GM19395 (cell line): ENCODE measurements around the gene ZNF830.
A peak's percentile ranks its signal among the peaks of the same experiment; 100 is the strongest.
"Not testable (repeated sequence)": the region's sequence is repeated elsewhere in the genome, so short reads cannot be mapped to it uniquely, and the experiment has no call there.

Source experiments
- ATAC-seq: cut with Tn5 transposase; IDR thresholded peaks from one replicate; pipeline ENCODE4 v1.9.1; 2021; ENCODE audit warnings: mild to moderate bottlenecking, moderate library complexity; ENCODE audit not compliant: unreplicated experiment

The ZNF830 gene, protein sequence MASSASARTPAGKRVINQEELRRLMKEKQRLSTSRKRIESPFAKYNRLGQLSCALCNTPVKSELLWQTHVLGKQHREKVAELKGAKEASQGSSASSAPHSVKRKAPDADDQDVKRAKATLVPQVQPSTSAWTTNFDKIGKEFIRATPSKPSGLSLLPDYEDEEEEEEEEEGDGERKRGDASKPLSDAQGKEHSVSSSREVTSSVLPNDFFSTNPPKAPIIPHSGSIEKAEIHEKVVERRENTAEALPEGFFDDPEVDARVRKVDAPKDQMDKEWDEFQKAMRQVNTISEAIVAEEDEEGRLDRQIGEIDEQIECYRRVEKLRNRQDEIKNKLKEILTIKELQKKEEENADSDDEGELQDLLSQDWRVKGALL

GRCh38 chr17:34961093-34961911 is at the start of gene ZNF830, which contains the start of gene CCT6B:
TSS of gene ZNF830 (plus strand) at chr17:34961540. CDS start at chr17:34961567, 27 bp downstream.
TSS of gene CCT6B (minus strand) at chr17:34961460. CDS start at chr17:34961393, 67 bp downstream.
- peak; percentile 95 for ATAC-seq

GRCh38 chr17:34913001-34913400 is 48.3 kb upstream of the ZNF830 start:
- ATAC-seq = no peak

DNA sequence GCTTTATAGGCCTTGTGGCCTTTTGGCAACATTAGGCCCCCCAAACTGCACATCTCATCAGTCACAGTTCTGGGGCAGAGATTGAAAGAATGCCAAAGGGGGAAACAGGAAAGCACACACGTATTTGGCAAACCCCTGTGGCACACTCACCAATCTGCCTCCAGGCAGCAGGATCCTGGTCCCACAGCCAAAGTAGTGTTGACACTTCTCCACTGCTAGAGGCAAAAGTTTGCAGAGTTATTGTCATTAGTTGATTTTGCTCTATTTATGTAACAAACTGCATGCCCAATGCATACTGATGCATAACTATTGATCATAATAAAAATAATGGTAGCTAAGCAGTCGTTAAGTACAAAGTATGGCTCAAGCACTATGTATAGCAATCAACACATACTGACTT is 45.2 kb upstream of the ZNF830 start:
- ATAC-seq = no peak

DNA sequence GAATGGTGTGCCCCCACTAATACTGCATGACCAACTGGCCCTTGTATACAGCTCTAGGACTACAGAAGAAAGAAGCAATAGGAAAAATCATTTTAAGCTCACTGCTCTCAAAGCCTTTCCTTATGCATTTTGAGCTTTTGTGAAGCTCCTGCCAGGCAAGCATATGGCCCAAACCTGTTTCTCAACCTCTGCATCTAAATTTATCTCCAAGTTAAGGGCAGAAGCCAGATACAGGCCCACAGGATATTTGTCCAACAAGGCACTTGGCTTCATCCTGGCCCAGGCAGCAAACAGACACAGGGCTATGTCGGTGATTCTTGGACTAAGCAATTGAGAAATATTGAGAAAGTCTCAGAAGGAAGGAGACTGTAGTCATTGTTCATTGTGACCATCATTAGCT is 44.0 kb upstream of the ZNF830 start:
- ATAC-seq = no peak

GRCh38 chr17:34920676-34921075 is 40.7 kb upstream of the ZNF830 start:
- ATAC-seq = no peak

DNA sequence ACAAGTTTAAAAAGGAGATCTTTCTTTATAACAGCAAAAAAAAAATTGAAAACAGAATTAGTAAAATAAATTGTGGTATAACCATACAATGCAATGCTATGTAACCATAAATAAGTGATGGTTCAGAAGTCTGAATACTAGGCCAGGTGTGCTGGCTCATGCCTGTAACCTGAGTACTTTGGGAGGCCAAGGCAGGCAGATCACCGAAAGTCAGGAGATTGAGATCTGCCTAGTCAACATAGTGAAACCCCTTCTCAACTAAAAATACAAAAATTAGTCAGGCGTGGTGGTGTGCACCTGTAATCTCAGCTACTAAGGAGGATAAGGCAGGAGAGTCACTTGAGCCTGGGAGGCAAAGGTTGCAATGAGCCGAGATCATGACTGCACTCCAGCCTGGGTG is 34.7 kb upstream of the ZNF830 start:
- no peak for ATAC-seq

- ATAC-seq = no peak
These were observed 31.1 kb upstream of the ZNF830 start for GRCh38 chr17:34930283-34930682.

DNA sequence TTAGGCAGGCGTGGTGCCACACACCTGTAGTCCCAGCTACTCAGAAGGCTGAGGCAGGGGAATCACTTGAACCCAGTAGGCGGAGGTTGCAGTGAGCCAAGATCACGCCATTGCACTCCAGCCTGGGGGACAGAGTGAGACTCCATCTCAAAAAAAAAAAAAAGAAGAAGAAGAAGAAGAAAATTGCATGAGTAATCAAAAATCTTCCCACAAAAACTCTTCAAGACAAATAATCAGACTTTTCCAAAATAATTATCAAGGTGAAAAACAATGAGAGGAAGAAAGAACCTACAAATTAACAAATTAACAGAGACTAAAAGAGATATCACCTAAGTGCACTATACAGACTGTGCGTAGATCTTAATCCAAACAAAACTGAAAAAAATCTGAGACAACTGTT is 10.6 kb upstream of the ZNF830 start:
- ATAC-seq = not testable (repeated sequence)

- no peak for ATAC-seq
These were observed 2.9 kb upstream of the ZNF830 start for GRCh38 chr17:34958438-34958837.

DNA sequence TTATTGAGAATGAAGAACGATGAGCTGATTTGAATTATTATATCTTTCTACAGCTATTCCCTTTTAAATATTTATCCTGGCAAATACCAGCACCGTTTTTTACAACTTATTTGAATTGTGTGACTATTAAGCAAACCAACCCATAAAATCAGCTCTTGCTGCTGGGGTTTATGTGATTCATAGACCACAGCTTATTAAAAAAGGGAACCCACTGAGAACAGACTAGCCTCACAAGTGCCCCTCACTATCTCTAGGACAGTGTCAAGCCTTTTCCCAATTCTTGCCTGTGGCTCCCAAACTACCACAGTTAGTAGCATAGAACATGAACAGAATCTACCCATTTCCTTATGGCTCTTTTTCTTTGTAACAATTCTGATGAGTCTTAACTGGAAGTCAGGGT is 12.8 kb downstream of the ZNF830 start:
- ATAC-seq = no peak

- ATAC-seq = no peak
These were observed 13.8 kb downstream of the ZNF830 start for GRCh38 chr17:34974794-34975785.

- ATAC-seq = no peak
These were observed 17.8 kb downstream of the ZNF830 start for GRCh38 chr17:34979153-34979552.

GRCh38 chr17:34979650-34980352 is 18.5 kb downstream of the ZNF830 start:
- no peak for ATAC-seq

DNA sequence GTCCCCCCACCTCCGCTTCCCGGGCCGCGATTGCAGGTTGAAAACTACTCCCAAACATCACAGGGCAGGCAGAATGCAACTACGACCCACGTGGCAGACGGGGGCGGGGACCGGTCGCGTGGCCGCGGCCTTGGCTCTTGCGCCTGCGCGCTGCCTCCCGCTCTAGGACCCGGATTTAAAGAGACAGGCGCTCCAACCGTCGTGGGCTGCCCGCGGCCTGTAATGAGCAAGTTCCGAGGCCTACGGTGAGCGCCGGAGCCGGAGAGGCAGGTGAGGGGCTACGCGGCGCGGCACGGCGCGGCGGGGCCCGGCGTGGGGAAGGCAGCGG is 19.0 kb downstream of the ZNF830 start, which contains the start of gene LIG3:
TSS of gene LIG3 (plus strand) at position 160 of the 328 bp plus-strand sequence. CDS start 2,494 bp downstream, outside the sequence.
- ATAC-seq = peak; percentile 79

- peak; percentile 82 for ATAC-seq
These were observed 19.6 kb downstream of the ZNF830 start for GRCh38 chr17:34980681-34981537.

DNA sequence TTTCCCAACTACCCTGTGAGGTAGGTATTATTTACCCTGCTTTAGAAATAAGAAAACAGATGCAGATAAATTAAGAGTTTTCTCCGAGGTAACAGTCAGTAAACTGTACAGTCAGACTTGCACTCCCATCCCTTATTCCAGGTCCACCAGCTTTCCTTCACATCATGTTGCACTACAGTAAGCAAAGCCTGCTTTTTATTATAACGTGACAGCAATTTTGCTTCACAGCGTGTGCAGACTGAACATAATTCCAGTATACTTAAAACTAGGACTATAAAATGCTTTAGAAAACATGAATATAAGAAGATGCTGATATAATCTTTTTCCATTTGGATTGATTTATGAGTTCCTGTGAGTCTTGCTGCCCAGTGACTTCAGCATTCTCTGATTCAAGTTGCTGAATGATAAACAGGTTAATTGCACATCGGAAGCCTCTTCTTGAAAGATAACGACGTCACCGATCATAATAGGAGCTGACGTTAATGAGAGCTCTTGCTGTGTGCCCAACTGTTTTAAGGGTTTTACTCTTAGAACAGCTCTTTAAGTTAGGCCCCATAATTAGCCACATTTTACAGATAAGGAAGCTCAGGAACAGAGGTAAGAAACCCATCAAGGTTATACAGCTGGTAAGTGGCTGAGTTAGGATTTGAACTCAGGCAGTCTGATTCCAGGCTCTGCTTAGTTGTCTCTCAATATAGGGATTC is 20.4 kb downstream of the ZNF830 start:
- no peak for ATAC-seq

DNA sequence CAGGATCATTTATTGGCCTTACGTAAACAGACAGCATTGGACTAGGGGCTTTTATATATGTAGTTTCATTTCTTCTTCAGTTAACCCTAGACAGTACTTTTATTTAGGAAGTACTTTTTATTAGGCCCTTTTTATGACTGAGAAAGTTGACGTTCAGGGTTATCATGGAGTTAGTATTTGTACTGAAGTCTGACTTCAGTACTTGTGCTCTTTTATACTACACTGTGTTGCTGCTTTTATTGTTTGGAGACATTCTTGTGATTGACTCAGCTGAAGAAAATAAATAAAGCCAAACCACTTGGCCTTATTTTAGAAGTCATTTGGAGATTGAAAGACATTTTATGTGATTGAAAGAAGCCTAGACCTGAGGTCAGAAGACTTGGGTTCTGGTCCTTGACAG is 25.9 kb downstream of the ZNF830 start:
- no peak for ATAC-seq

DNA sequence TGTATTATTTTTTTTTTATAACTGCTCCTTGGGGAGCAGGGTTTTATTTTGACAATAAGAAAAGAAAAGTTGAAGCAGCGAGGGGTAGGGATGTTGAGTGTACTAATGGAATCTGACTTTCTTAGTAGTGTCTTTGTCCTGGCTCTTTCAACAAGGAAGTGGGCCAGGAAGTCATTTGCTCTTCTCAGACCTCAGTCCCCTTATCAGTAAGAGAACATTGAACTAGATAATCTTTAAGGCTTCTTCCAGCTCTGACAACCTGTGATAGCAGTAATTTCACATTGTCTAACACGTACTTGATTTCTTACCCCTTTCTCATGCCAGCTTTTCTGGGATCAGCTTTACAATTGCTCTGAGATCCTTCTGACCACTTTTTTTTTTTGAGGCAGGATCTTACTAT is 27.3 kb downstream of the ZNF830 start:
- no peak for ATAC-seq

GRCh38 chr17:34989473-34989872 is 28.1 kb downstream of the ZNF830 start:
- ATAC-seq = no peak
